ENCODE data around the gene CD27. TPM values are rescaled to one million over a fixed set of nuclear protein-coding genes. Genes with fewer than 3 reads are reported as not detected.

CD27 gene
- total and polyA plus RNA-seq, 8 donors: 0.92 to 8.7 (median 3.2) TPM; not detected in 3

Other genes starting within 250 kb of the CD27 start
- 100 to 1,000 TPM in 3 of 5 donors, 10 to 100 TPM in 2; 68.1 to 297 (median 154) TPM for gene CD9, start 244.6 kb upstream of the CD27 start, total RNA-seq
- 100 to 1,000 TPM in 2 of 3 donors, 10 to 100 TPM in 1; 51.0 to 421 (median 124) TPM for gene CD9, start 244.6 kb upstream of the CD27 start, polyA plus RNA-seq
- gene PLEKHG6, start 134.3 kb upstream of the CD27 start, total RNA-seq: 100 to 1,000 TPM in 1 of 5 donors, 10 to 100 TPM in 3, 1 to 10 TPM in 1; 6.4 to 101 (median 16.2) TPM
- gene PLEKHG6, start 134.3 kb upstream of the CD27 start, polyA plus RNA-seq: 10 to 100 TPM in 2 of 3 donors, 1 to 10 TPM in 1; 5.9 to 32.3 (median 27.0) TPM
- gene TNFRSF1A, start 102.9 kb upstream of the CD27 start, total RNA-seq: 100 to 1,000 TPM in 4 of 5 donors, 10 to 100 TPM in 1; 91.6 to 432 (median 152) TPM
- 10 to 100 TPM; 35.2 to 64.4 (median 38.5) TPM for gene TNFRSF1A, start 102.9 kb upstream of the CD27 start, polyA plus RNA-seq
- gene SCNN1A, start 69.4 kb upstream of the CD27 start, total RNA-seq: 100 to 1,000 TPM in 4 of 5 donors, 10 to 100 TPM in 1; 63.3 to 486 (median 277) TPM
- gene SCNN1A, start 69.4 kb upstream of the CD27 start, polyA plus RNA-seq: 10 to 100 TPM; 16.6 to 98.0 (median 47.5) TPM
- gene LTBR, start 60.8 kb upstream of the CD27 start, total RNA-seq: 100 to 1,000 TPM in 3 of 5 donors, 10 to 100 TPM in 2; 27.5 to 471 (median 126) TPM
- 10 to 100 TPM; 47.3 to 76.3 (median 48.3) TPM for gene LTBR, start 60.8 kb upstream of the CD27 start, polyA plus RNA-seq
- 100 to 1,000 TPM in 1 of 5 donors, 10 to 100 TPM in 4; 15.2 to 115 (median 40.0) TPM for gene TAPBPL, start 7.1 kb downstream of the CD27 start, total RNA-seq
- gene TAPBPL, start 7.1 kb downstream of the CD27 start, polyA plus RNA-seq: 10 to 100 TPM; 13.0 to 15.3 (median 15.1) TPM
- 10 to 100 TPM in 2 of 5 donors, 1 to 10 TPM in 3; 1.2 to 16.5 (median 4.8) TPM for gene VAMP1, start 25.7 kb downstream of the CD27 start, total RNA-seq
- 1 to 10 TPM in 2 of 3 donors, not detected in 1; 2.6 to 8.9 TPM for gene VAMP1, start 25.7 kb downstream of the CD27 start, polyA plus RNA-seq
- gene MRPL51, start 48.3 kb downstream of the CD27 start, total RNA-seq: 100 to 1,000 TPM in 1 of 5 donors, 10 to 100 TPM in 4; 26.8 to 146 (median 50.7) TPM
- gene MRPL51, start 48.3 kb downstream of the CD27 start, polyA plus RNA-seq: 100 to 1,000 TPM; 108 to 143 (median 128) TPM
- 100 to 1,000 TPM in 1 of 5 donors, 10 to 100 TPM in 4; 15.4 to 105 (median 17.9) TPM for gene NCAPD2, start 49.1 kb downstream of the CD27 start, total RNA-seq
- 10 to 100 TPM in 1 of 3 donors, 1 to 10 TPM in 2; 8.3 to 18.3 (median 9.7) TPM for gene NCAPD2, start 49.1 kb downstream of the CD27 start, polyA plus RNA-seq
- gene GAPDH, start 89.6 kb downstream of the CD27 start, total RNA-seq: 1,000 to 10,000 TPM in 4 of 5 donors, 100 to 1,000 TPM in 1; 579 to 1,258 (median 1,242) TPM
- gene GAPDH, start 89.6 kb downstream of the CD27 start, polyA plus RNA-seq: 1,000 to 10,000 TPM; 1,352 to 2,765 (median 1,815) TPM
- gene IFFO1, start 111.1 kb downstream of the CD27 start, total RNA-seq: 10 to 100 TPM in 1 of 5 donors, 1 to 10 TPM in 4; 1.4 to 14.0 (median 3.2) TPM
- gene IFFO1, start 111.1 kb downstream of the CD27 start, polyA plus RNA-seq: 1 to 10 TPM; 2.7 to 9.1 (median 3.4) TPM
- 100 to 1,000 TPM in 1 of 5 donors, 10 to 100 TPM in 4; 16.3 to 231 (median 30.0) TPM for gene NOP2, start 123.3 kb downstream of the CD27 start, total RNA-seq
- 10 to 100 TPM; 19.5 to 27.4 (median 19.7) TPM for gene NOP2, start 123.3 kb downstream of the CD27 start, polyA plus RNA-seq
- gene CHD4, start 162.4 kb downstream of the CD27 start, total RNA-seq: 100 to 1,000 TPM; 169 to 315 (median 202) TPM
- 100 to 1,000 TPM; 105 to 139 (median 111) TPM for gene CHD4, start 162.4 kb downstream of the CD27 start, polyA plus RNA-seq
- gene LPAR5, start 191.0 kb downstream of the CD27 start, total RNA-seq: 10 to 100 TPM in 1 of 5 donors, 1 to 10 TPM in 4; 1.3 to 33.0 (median 5.8) TPM
- 1 to 10 TPM; 2.0 to 5.6 (median 3.5) TPM for gene LPAR5, start 191.0 kb downstream of the CD27 start, polyA plus RNA-seq
- gene ACRBP, start 202.5 kb downstream of the CD27 start, total RNA-seq: 1 to 10 TPM in 2 of 5 donors, not detected in 3; 2.2 to 6.4 TPM
- 1 to 10 TPM in 2 of 3 donors, under 1 TPM in 1; 0.31 to 1.6 (median 1.1) TPM for gene ACRBP, start 202.5 kb downstream of the CD27 start, polyA plus RNA-seq
- gene ING4, start 218.2 kb downstream of the CD27 start, total RNA-seq: 10 to 100 TPM in 4 of 5 donors, 1 to 10 TPM in 1; 8.7 to 51.8 (median 33.5) TPM
- gene ING4, start 218.2 kb downstream of the CD27 start, polyA plus RNA-seq: 10 to 100 TPM; 25.5 to 53.6 (median 43.6) TPM
- gene ZNF384, start 244.4 kb downstream of the CD27 start, total RNA-seq: 100 to 1,000 TPM in 1 of 5 donors, 10 to 100 TPM in 4; 16.5 to 207 (median 35.6) TPM
- 10 to 100 TPM; 16.7 to 21.8 (median 20.2) TPM for gene ZNF384, start 244.4 kb downstream of the CD27 start, polyA plus RNA-seq

Measured in stomach (tissue), 8 donors.